NOMO-1 treated with dmso at 0.1 percent for 144 hours (cell line): ENCODE data around the gene TTLL11.
"Not testable (repeated sequence)": the region's sequence is repeated elsewhere in the genome, so short reads cannot be mapped to it uniquely, and the experiment has no call there.

Experiments used
- DNase-seq: peaks from one replicate; lab custom pipeline; 2025; ENCODE audit not compliant: unreplicated experiment; lab: John Stamatoyannopoulos, UW

TTLL11 gene

GRCh38 chr9:122125509-122126330, 32.6 kb upstream of the TTLL11 start:
- DNase-seq = no peak

- peak; percentile 71 for DNase-seq
Measured at GRCh38 chr9:122125158-122125508, 32.0 kb upstream of the TTLL11 start.

GRCh38 chr9:122124528-122124927, 31.4 kb upstream of the TTLL11 start:
- no peak for DNase-seq

- DNase-seq = no peak
Measured at GRCh38 chr9:122124048-122124447, 30.9 kb upstream of the TTLL11 start.

GRCh38 chr9:122122903-122123632, 30.0 kb upstream of the TTLL11 start:
- peak; percentile 16 for DNase-seq

GRCh38 chr9:122122468-122122867, 29.4 kb upstream of the TTLL11 start:
- DNase-seq = no peak

GRCh38 chr9:122121931-122122330, 28.8 kb upstream of the TTLL11 start:
- no peak for DNase-seq

GRCh38 chr9:122121391-122121790, 28.3 kb upstream of the TTLL11 start:
- DNase-seq = no peak

GRCh38 chr9:122120316-122121071, 27.4 kb upstream of the TTLL11 start:
- no peak for DNase-seq

- DNase-seq = no peak
Measured at GRCh38 chr9:122119721-122120120, 26.6 kb upstream of the TTLL11 start.

GRCh38 chr9:122119166-122119521, 26.0 kb upstream of the TTLL11 start:
- DNase-seq = no peak

GRCh38 chr9:122118343-122119165, 25.4 kb upstream of the TTLL11 start:
- no peak for DNase-seq

GRCh38 chr9:122117241-122117640, 24.1 kb upstream of the TTLL11 start:
- DNase-seq = not testable (repeated sequence)

GRCh38 chr9:122116448-122117173, 23.5 kb upstream of the TTLL11 start:
- no peak for DNase-seq

- no peak for DNase-seq
Measured at GRCh38 chr9:122116040-122116439, 22.9 kb upstream of the TTLL11 start.

- DNase-seq = no peak
Measured at GRCh38 chr9:122115176-122116035, 22.3 kb upstream of the TTLL11 start.

- DNase-seq = no peak
Measured at GRCh38 chr9:122113574-122113973, 20.5 kb upstream of the TTLL11 start.

- no peak for DNase-seq
Measured at GRCh38 chr9:122112238-122112637, 19.1 kb upstream of the TTLL11 start.

GRCh38 chr9:122111413-122112085, 18.4 kb upstream of the TTLL11 start:
- DNase-seq = no peak
